GM19023 (cell line): ENCODE data around the gene C19orf25.
A peak's percentile ranks its signal among the peaks of the same experiment; 100 is the strongest.
"Not testable (repeated sequence)": the region's sequence is repeated elsewhere in the genome, so short reads cannot be mapped to it uniquely, and the experiment has no call there.

ENCODE experiments used
- ATAC-seq: cut with Tn5 transposase; IDR thresholded peaks from one replicate; pipeline ENCODE4 v1.9.1; 2021; ENCODE audit warnings: mild to moderate bottlenecking, moderate library complexity; ENCODE audit not compliant: unreplicated experiment

C19orf25 gene

DNA sequence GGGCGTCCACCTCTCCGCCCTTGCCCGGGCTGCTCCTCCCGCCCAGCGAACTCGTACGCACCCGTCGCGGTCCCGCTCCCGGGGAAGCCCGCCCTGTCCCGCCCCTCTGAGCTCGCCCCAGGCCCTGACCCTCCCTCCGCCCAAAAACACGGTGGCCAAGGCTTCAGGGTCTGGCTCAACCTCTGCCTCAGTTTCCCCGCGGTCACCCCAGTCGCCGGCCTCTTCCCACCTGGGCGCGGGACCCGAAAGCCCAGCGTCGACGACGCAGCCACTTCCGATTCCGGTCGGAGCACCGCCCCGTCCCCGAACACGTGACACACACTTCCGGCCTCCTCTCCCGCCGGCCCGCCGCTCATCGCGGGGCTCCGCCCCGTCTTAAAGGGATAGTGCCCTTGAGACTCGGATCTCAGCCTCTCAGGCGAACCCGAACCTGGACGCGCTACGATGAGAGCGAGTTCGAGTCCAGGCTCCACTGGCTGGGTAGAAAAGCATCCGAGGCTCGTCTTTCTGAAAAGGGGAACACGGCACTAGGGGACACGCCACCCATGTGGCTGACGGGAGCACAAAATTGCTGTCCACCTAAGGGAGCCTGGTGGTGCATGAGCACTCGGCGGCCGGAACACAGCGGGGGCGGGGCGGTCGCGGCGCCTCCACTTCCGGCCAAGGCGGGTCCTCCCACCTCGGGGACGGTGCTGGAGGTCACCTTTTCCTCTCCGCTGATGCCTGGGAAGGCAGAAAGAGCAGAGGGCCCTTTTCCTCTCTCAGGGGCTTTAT, at the start of gene C19orf25:
C19orf25 (minus strand) TSS at position 282 of the 774 bp plus-strand sequence. CDS start 312 bp downstream, outside the sequence.
- peak; percentile 84 for ATAC-seq

DNA sequence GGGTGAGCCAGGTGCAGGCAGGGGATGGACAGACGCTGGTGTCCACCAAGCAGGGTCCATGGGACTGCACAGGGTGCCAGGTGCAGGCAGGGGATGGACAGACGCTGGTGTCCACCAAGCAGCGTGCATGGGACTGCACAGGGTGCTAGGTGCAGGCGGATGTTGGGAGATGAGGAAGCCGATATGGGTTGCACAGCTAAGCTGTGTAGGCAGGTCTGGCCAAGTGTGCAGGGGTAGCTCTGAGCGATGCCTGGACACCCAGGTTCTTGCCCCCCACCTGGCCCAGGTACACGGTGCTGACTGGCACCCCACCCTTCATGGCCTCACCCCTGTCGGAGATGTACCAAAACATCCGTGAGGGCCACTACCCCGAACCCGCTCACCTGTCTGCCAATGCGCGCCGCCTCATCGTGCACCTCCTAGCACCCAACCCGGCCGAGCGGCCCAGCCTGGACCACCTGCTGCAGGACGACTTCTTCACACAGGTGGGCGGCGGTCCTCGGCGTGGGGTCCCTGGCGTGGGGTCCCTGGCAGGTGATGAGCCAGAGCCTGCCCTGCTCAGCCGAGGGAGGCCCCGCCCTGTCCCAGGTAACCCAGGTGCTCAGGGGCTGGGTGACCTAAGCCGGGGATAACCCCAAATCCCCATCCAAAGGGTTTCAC, 48.8 kb upstream of the C19orf25 start:
- ATAC-seq, result no peak

DNA sequence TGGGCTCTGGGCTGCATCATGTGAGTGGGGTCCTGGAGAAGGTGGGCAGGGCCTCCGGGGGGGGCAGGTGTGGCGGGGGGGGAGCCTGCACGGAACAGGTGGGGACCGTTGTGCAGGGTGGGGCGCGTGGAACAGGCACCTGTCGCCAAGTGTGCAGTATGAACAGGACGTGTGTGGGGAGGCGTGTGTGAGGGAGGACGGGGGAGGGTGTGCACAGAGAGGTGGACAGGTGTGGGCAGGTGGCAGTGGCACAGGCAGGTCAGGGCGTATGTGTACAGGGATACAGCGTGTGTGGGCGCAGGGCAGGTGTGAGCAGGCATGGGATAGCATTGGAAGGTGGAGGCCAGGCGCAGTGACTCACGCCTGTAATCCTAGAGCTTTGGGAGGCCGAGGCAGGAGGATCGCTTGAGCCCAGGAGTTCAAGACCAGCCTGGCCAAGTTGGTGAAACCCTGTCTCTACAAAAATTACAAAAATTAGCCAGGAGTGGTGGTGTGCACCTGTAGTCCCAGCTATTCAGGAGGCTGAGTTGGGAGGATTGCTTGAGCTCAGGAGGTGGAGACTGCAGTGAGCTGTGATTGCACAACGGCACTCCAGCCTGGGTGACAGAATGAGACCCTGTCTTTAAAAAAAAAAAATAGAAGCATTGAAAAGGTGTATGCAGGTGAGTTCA, 48.1 kb upstream of the C19orf25 start:
- no peak for ATAC-seq

DNA sequence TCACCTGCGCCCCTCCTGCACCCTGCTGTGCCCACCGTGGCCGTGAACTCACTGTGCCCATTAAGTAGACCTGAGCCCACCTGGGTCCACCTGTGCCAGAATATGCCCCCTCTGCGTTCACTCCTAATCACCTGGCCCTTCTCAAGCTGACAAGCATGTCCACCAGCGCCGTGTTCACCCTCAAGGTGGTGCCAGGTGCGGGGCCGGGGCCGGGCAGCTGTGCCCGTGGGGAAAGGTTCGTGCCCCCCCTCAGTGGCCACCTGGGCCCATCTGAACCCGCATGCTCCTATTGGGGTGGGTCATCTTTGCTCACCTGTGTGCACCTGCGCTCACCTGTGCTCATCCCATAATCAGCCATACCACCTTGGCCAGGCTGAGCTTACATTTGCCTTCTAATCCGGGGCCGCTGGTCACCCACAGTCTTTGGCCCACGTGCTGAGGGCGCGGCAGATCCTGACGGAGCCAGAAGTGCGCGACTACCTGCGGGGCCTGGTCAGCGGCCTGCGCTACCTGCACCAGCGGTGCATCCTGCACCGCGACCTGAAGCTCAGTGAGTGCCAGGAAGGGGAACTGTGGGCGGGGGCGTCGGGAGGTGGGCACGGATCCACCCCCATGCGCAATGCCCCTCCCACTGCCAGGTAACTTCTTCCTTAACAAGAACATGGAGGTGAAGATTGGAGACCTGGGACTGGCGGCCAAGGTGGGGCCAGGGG, 47.2 kb upstream of the C19orf25 start:
- no peak for ATAC-seq

DNA sequence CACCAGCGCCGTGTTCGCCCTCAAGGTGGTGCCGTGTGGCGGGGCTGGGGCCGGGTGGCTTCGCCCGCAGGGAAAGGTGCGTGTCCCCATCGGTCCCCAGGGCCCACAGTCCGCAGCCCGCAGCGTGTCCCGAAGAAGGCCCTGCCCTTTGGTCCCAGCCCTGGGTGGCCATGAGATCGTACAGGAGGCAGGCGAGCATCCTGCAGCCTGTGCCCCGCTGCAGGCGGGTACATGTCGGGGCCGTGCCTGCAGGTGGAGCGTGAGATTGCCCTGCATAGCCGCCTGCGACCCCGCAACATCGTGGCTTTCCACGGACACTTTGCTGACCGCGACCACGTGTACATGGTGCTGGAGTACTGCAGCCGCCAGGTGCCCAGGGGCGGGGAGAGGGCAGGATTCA, 46.3 kb upstream of the C19orf25 start:
- ATAC-seq, result no peak

DNA sequence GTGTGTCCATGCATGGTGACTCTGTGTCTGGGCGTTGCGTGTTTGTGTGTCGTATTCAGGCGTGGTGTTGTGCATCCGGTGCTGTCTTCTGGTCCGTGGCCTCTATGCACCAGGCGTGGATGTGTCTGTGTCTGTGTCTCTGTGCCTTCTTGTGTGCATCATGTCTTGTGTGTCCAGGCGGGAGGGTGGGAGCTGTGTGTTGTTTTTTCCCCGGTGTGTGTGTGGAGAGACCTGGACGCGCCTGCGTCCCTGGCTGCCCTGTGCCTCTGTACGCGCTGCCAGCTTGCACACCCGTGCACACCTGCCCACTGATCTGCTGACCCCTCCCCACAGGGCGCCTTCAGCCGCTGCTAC, 45.9 kb upstream of the C19orf25 start:
- ATAC-seq, result no peak

DNA sequence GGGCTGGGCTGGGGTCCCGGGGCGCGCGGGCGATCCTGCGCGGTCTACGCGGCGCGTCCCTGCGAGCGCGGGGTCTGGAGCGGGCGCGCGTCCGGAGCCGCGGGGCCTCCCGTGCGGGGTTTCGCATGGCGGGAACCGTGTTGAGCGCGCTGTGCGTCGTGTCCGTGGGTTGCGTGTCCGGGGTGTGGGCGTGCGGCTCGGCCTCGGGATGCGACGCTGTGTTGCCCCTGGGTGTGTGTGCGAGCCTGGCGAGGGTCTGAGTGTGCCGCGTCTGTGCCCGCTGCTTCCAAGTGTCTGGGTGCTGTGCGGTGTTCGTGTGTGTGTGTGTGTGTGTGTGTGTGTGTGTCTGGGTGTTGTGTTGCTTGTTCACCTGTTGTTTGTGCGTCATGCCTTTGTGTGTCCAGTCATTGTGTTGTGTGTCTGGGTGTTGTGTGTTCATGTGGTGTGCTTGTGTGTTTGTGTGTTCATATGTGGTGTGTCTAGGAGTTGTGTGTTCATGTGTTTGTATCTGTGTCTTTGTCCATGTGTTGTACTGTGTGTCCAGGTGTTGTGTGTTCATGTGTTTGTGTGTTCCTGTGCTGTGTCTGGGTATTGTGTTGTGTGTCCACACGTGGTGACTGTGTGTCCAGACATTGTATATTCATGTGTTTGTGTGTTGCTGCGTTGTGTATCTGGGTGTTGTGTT, 45.4 kb upstream of the C19orf25 start:
- no peak for ATAC-seq

DNA sequence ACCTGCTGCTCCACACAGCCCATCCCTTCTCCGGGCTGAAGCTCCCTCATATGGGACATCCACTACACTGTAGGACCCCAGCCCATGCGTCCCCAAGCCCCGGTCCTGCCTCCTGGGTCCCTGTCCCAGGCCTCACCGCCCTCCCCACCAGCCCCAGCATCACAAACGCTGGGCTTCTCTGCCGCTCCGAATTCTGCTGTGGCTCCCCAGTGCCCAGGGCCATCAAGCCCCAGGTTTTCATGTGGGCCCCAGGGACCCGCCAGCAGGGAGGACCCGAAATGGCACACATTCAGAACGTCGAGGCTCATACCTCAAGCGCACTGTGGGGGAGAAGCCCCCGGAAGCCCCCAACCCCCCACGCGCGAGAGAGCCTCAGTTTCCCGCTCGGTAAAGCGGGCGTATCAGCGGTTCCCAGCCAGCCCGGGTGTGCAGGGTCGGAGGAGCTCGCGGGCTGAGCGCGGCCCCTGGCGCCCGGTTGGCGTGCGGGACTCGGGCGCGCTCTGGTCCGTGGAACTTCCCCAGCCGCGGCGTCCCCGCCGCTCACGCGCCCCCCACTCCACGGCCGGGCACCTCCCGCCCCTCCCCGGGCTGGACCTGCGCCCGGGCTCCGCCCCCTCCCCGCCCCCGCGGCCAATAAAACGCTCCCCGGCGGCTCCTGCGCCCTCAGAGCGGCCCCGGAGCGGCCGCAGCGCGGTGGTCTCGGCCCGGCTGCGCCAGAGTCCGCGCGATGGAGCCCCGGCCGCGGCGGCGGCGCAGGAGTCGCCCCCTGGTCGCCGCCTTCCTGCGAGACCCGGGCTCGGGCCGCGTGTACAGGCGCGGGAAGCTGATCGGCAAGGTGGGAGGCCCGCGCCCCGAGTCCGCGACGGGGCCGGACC, 44.6 kb upstream of the C19orf25 start, which contains the start of gene PLK5:
PLK5 (plus strand) TSS at position 666 of the 875 bp plus-strand sequence. CDS start 2,920 bp downstream, outside the sequence.
- ATAC-seq, result no peak

DNA sequence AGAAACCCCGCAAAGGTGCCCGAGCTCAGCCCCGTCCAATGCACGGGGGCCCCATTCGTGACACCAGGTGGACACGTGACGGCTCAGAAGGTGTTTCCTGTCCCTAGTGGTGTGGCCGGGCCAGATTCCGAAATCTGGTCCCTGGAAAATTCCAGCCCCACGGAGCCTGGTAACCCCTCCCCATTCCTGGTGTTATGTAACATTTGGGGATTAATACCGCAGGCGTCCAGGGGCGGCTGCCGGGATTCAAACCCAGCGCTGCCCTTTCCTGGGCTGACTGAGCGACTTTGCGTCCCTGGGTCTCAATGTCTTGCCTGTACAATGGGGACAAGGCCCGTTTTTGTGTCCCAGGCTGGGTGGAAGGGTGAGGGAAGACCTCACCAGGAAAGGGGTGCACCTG, 43.8 kb upstream of the C19orf25 start:
- no peak for ATAC-seq

DNA sequence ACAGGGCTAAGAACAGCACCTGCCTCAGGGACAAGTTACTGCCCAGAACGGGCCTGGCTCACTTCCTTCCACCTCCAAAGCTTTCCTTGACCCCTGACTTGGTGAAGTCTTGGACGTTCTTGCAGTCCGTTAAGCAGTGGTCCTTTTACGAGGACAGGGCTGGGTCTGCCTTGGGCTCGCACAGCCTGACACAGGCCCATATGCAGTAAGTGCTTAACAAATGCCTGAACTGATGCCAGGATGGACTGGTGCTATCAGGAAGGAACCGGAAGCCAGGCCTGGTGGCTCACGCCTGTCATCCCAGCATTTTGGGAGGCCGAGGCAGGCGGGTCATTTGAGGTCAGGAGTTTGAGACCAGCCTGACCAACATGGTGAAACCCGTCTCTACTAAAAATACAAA, 43.0 kb upstream of the C19orf25 start:
- no peak for ATAC-seq

DNA sequence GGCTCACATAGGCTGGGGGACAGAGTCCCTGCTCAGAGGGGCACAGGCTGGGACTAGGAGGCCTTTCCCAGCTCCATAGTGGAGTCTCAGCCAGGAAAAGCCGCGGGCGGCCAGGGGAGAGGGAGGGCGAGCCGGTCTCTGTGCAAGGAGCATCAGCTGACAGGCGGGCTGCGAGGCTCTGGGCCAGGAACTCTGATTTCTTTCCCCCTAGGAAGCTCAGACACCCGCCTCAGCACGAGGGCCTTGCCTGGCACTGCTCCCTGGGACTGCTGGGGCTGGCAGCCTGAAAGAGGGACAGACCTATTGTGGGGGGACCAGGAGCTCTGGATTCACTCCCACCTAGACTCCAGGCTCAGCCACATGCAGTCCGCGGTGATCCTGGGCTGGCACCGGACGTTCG, 42.6 kb upstream of the C19orf25 start:
- no peak for ATAC-seq

DNA sequence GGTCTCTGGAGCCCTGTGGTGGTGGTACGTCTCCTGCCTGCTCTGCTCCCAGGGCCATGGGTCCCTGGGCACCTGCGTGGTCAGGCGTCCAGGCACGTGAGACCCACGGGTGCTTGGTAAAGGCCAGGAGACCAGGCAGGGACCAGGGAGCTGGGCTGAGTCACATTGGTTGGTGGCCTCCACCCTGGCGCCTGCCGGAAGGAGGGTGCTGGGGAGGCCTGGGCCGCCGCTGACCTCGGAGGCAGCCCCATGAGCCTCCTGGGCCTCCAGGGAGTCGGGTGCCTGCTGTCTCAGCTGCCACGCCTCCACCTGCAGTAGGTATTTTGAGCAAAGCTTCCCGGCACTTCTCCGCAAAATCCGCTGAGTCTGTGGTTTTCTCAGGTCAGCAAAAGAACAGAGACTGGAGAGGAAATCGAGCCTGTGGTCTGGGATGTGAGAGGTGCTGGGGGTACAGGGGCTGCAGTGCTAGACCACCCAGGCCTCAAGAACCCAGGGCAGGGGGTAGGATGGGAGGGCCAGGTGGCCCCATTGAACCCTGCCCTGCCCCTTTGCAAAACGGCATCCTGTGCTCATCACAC, 41.3 kb upstream of the C19orf25 start:
- no peak for ATAC-seq

DNA sequence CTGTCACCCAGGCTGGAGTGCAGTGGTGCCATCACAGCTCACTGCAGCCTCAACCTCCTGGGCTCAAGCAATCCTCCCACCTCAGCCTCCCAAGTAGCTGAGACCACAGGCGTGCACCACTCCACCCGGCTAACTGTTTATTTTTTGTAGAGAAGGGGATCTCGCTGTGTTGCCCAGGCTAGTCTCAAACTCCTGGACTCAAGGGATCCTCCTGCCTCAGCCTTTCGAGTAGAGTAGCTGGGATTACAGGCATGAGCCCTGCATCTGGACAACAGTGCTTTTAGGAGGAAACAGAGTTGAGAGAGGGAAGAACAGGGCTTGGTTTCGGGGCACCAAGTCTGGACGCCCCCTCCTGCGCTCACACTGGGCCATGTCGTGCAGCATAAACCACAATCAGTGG, 40.8 kb upstream of the C19orf25 start:
- not testable (repeated sequence) for ATAC-seq

DNA sequence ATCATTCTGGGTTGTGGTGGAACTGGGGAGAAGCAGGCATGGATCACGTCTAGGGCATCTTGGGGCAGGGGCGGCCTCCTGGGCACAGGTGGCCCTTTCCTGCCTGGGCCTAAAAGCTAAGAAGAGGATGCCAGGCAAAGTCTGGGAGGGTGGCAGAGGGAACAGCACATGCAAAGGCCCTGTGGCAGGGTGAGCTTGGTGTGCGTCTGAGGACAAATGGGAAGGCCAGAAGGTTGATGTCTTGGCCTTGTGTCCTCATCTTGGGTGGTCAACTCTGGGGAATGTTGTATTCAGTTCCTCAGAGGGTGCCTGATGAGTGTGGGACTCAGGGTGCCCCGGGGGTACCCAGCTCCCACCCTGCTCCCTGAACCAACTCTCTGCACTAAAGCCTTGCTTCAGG, 39.5 kb upstream of the C19orf25 start:
- ATAC-seq, result no peak

DNA sequence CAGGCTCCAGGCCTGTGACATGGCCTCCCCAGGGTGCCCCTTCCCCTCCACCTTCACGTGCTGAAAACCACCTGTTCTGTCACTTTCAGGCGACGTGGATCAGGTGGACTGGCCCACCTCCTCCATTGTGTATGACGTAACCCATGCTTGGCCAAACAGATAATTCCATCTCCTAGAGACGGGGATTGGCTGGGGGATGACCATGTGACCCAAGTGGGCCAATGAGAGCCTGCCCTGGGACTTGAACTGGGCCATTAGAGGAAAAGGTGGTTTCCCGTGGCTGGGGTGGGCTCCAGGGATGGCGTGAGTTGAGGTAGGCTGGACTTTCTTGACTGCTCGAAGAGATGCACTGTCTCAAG, 37.4 kb upstream of the C19orf25 start:
- no peak for ATAC-seq

DNA sequence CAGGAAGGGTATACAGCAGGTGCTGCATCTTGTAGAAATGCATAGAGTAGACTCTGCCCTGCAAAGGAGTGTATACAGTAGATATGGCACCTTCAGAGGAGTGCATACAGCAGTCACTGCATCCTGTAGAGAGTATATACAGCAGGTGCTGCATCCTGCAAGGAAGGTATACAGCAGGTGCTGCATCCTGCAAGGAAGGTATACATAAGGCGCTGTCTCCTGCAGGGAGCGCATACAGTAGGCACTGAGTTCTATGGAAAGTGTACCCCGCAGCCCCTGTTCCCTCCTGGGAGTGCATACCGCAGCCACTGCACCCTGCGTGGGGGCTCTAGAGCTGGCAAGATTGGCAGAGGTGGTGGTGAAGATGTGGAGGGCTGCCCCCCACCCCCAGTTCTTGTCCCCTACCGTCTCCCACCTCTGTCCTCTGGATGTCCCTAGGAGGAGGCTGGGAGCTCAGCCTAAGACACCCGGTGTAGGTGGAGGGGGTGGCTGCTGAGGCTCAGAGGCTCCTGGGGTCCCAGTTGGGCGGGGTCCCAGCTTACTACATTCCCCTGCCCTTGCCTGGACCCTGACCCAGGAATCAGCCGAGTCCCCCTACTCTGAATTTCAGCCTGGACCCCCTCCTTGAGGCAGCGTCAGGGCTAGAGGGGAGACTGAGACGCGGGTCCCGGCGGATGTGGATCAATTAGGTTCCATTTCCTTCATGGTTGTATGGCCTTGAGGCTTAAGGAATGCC, 36.1 kb upstream of the C19orf25 start:
- no peak for ATAC-seq

DNA sequence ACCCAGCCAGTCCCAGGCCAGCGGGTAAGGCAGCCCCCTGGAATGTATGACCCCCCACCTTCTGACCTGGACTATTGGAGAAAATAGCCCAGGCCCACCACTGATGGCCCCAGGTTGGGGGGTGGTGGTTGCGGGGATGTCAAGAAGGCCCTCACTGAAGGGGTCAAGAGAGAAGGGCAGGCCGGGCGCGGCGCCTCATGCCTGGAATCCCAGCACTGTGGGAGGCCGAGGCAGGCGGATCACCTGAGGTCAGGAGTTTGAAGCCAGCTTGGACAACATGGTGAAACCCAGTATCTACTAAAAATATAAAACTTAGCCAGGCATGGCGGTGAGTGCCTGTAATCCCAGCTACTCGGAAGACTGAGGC, 35.3 kb upstream of the C19orf25 start:
- ATAC-seq, result no peak

DNA sequence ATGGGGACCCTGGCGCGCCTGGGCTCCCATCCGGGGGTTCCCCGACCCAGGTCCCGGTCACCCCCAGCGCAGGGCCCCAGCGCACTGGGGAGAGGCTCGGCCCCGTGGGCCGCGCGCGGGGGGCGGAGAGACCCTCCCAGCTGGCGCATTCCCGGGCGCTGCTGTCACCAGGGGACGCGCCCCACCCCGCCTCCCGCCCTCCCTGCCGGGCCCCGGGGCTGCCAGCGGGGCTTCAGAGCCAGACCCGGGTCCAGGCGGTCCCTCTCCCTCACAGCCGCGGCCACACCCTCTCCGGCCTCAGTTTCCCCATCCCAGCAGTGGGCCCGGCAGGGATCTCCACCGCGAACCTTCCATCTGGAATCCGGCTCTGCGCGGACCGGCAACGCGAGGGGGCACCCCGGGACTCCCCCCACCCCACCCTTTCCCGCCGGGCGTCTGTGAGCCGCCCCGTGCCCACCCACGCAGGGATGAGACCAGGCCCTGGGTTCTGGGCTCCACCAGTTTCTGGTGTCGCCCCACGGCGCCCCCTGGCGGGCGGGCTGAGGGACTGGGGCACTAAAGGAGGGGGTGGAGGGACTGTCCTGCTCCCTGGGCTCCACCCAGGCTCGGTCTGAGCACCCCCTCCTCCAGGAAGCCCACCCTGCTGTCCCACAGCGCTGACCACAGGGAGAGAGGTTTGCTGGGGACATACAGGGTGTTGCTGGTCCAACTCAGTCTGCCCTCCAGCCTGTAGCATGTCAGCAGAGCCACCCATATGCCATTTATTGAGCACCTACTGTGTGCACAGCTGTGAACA, 34.7 kb upstream of the C19orf25 start:
- no peak for ATAC-seq
